ENCODE results near the gene HIPK1.

The HIPK1 gene

DNA sequence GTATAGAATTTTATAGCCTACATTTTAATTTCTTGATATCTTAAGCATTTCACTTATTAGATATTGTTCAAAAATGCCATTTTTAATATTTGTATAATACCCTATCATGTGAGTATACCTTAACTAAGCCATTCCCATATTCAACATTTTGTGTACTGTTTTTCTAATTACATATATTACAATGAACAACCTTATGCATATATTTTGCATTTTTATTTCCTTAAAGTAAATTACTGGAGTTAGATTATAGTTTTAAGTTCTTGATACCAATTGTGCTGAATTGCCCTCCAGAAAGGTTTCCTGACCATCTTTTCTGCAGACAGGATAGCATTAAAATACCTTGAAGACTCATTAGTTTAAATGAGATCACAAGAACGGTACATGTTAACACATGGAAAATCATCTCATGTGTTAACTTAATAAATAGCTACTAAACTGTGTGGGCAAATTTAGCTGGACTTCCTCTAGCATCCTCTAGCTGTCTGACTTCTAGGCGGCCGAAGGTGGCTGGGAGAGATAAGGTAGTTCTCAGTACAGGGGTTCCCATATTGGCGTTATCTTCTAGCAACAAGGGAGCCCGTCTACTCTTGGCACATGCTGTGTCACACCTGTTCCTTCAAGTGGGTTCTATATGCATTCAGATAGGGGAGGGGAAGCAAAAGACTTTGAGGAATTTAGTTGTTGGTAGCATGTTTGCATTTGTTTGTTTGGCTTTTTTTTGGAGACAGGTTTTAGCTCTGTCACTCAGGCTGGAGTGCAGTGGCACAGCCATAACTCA is 15.0 kb upstream of the HIPK1 start:
- DNase-seq: no peak

DNA sequence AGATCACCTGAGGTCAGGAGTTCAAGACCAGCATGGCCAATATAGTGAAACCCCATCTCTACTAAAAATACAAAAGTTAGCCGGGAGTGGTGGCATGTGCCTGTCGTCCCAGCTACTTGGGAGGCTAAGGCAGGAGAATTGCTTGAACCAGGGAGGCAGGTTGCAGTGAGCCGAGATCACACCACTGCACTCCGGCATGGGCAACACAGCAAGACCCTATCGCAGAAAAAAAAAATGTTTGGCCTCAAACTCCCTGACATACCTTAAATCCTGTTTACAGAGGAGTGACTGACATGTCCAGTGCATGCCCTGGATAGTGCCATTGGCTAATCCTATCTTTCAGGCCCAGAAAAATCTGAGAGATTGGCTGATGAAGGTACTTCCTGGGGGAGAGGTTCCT is 12.2 kb upstream of the HIPK1 start:
- DNase-seq: no peak

- DNase-seq: no peak
Measured at GRCh38 chr1:113917400-113918082, 11.6 kb upstream of the HIPK1 start.

GRCh38 chr1:113918243-113918642 is 10.9 kb upstream of the HIPK1 start:
- DNase-seq: no peak

DNA sequence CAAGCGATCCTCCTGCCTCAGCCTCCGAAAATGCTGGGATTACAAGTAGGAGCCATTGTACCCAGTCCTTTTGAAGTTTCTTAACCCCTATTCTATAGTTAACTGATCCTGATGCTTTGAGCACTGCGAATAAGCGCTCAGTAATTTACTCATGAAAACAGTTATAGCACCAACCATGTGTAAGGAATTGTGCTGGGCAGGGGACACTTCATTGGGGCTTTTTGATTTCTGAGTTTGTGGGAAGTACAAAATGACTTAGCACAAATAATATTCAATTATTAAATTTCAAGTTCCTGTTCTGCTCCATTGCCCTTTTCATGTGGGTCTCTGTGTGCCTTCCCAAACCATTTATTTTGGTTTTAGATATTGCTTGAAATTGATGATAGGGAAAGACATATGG is 6.2 kb upstream of the HIPK1 start:
- no peak for DNase-seq

- no peak for DNase-seq
Measured at GRCh38 chr1:113924473-113924872, 4.7 kb upstream of the HIPK1 start.

- DNase-seq: no peak
Measured at GRCh38 chr1:113928187-113928930, 765 bp upstream of the HIPK1 start.

DNA sequence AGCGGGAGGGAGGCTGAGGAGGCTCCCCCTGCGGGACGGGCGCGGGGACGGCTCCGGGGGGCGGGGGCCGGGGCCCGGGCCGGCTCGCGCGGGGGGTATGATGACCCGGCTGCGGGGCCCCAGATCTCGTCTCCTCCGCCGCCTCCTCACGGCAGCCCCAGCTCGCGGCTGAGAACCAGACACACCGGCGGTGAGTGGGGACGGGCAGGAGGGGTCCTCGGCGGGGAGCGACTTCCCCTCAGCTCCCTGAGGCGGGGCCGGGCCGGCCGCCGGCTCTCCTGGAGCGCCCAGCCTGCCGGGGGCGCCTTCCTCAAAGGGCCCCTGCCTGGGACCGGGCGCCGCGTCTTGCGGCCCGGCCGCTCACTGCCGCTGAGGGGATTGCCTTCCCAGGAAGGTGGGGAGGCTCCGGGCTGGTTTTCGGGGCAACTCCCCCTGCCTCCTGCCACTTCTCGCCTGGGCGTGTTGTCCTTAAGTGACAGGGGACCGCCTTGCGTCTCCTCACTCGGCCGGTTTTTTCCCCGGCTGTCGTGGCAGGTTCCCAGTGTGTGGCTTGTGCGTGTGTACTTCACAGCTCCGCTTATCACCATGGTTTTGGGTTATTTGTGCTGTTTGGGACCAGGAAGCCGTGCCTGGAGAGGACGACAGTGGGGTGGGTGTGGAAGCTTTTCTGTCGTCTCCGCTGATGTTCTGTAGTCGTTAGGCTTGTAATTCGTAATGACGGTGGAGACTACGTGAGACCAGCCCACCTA is 800 bp downstream of the HIPK1 start:
- DNase-seq: peak; percentile 76

GRCh38 chr1:113930499-113931161 is 1.5 kb downstream of the HIPK1 start:
- DNase-seq: peak; percentile 63

GRCh38 chr1:113931451-113931851 is 2.3 kb downstream of the HIPK1 start:
- no peak for DNase-seq

DNA sequence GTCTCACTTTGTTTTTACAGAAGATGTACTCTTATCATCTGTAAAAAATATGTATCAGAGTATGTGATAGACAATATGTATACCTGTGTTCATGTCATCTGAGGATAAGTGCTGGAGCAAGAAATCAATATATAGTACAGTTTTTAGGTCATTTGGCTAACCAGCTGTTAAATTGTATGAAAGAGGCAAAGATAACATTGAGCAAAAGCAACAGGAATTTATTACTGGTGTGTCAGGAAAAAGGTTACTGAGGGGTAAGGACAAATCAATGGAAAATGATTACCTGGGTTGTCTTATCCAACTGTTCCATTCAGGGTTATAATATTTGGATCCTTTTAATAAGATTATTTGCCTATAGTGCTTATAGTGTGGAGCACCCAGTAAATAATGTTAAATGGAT is 4.9 kb downstream of the HIPK1 start:
- no peak for DNase-seq

GRCh38 chr1:113934511-113935055 is 5.5 kb downstream of the HIPK1 start:
- no peak for DNase-seq

DNA sequence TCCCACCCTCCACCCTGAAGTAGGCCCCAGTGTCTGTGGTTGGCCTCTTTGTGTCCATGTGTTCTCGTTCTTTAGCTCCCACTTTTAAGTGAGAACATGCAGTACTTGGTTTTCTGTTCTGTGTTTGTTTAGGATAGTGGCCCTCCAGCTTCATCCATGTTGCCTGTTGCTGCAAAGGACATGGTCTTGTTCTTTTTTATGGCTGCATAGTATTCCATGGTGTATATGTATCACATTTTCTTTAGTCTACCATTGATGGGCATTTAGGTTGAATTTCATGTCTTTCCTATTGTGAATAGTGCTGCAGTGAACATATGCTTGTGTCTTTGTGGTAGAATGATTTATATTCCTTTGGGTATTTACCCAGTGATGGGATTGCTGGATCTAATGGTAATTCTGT is 6.1 kb downstream of the HIPK1 start:
- DNase-seq: no peak

DNA sequence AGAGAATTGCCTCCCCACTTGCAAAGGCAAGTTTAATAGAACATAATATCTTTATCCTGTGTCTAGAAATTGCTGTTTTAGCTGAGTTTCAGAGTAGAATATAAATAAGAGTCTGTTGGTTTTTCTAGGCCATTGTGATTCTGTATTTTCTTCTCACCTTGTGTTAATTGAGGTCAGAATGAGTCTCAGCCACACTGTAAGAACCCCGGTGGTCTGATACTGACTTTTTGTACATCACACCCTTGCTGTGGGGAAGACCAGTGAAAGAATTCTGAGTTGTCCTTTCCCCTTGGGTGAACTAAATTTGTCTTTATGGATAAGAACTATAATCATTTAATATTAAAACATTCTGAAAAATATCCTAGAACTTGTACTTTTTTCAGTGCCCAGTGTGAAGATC is 6.8 kb downstream of the HIPK1 start:
- no peak for DNase-seq

GRCh38 chr1:113937146-113937545 is 8.0 kb downstream of the HIPK1 start:
- no peak for DNase-seq

DNA sequence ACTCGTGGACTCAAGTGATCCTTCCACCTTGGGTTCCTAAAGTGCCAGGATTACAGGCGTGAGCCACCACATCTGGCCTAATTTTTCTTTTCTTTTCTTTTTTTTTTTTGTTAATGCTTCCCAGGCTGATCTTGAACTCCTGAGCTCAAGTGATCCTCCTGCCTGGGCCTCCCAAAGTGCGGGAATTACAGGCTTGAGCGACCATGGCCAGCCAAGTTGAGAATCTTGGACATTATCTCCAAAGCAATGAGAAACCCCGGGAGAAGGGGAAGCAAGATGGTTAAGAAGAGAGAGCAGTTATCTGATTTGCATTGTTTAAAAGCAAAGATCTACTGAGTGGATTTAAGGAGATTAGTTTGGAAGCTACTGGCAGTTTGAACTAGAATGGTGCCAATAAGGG is 9.1 kb downstream of the HIPK1 start:
- no peak for DNase-seq

DNA sequence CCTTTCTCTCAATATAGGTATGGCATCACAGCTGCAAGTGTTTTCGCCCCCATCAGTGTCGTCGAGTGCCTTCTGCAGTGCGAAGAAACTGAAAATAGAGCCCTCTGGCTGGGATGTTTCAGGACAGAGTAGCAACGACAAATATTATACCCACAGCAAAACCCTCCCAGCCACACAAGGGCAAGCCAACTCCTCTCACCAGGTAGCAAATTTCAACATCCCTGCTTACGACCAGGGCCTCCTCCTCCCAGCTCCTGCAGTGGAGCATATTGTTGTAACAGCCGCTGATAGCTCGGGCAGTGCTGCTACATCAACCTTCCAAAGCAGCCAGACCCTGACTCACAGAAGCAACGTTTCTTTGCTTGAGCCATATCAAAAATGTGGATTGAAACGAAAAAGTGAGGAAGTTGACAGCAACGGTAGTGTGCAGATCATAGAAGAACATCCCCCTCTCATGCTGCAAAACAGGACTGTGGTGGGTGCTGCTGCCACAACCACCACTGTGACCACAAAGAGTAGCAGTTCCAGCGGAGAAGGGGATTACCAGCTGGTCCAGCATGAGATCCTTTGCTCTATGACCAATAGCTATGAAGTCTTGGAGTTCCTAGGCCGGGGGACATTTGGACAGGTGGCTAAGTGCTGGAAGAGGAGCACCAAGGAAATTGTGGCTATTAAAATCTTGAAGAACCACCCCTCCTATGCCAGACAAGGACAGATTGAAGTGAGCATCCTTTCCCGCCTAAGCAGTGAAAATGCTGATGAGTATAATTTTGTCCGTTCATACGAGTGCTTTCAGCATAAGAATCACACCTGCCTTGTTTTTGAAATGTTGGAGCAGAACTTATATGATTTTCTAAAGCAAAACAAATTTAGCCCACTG is 11.5 kb downstream of the HIPK1 start:
- DNase-seq: no peak

GRCh38 chr1:113941245-113941559 is 12.1 kb downstream of the HIPK1 start:
- no peak for DNase-seq

DNA sequence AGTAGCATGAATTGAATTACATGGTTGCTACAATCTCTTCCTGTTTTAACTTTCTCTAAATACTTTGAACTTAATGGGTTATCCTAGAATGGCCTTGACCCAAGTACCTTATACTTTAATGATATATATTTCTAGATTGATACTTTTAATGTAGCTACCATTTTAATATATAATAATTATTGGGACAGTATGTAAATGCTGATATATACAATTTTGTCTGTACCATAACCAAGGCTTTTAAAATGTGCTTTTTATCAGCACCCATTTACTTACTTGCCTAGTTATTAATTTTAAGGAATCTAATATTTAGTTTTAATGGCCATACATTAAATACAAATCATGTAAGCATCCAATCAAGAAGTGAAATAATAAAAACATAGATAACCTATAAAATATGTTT is 13.4 kb downstream of the HIPK1 start:
- no peak for DNase-seq

GRCh38 chr1:113943028-113943811 is 14.1 kb downstream of the HIPK1 start:
- DNase-seq: no peak

DNA sequence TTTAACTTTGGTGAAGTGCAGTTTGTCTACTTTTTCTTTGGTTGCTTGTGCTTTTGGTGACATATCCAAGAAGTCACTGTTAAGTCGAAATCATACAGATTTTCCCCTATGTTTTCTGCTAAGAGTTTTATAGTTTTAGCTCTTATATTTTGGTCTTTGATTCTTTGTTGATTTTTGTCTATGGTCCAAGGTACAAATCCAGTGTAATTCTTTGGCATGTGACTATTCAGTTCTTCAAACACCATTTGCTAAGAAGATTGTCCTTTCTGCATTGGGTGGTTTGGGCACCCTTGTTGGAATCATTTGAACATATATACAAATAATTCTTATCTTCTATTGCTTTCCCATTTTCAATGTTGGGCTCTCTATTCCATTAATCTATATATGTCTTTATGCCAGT is 16.2 kb downstream of the HIPK1 start:
- DNase-seq: no peak

Data from left hindlimb (tissue), 1 donor.